IPS DF 4.7 (cell line): ENCODE data around the gene FEN1.

Experiments used
- DNase-seq: peaks from one replicate; pipeline ENCODE4 v3.0.0-alpha.2; 2013; ENCODE audit warnings: low spot score; ENCODE audit errors: extremely low read depth

FEN1 gene

GRCh38 chr11:61775606-61776554, 16.8 kb upstream of the FEN1 start:
- DNase-seq, result no peak

DNA sequence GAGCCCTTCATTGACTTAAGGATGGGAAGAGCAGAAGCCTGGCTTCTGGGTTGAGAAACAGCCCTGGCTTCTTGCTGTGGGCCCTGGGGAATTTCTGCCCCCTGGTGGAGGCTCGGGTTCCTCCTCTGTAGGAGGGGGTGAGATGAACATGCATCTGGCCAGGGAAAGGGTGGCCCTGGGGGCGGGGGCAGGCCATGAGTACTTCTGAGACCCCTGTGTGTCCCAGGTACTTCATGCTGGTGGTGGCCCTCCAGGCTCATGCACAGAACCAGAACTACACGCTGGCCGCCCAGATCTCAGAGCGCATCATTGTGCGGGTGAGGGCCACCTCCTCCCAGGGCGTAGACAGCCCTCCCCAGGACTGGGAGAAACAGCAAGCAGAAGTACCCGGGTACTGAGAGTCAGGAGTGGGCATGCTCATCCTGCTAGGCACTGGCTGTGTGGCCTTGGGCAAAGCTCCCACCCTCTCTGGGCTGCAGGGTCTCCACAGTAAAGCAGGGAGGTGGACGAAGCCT, 16.1 kb upstream of the FEN1 start:
- no peak for DNase-seq

- no peak for DNase-seq
These were observed 15.2 kb upstream of the FEN1 start for GRCh38 chr11:61777234-61778090.

GRCh38 chr11:61778357-61778886, 14.3 kb upstream of the FEN1 start:
- DNase-seq, result no peak

DNA sequence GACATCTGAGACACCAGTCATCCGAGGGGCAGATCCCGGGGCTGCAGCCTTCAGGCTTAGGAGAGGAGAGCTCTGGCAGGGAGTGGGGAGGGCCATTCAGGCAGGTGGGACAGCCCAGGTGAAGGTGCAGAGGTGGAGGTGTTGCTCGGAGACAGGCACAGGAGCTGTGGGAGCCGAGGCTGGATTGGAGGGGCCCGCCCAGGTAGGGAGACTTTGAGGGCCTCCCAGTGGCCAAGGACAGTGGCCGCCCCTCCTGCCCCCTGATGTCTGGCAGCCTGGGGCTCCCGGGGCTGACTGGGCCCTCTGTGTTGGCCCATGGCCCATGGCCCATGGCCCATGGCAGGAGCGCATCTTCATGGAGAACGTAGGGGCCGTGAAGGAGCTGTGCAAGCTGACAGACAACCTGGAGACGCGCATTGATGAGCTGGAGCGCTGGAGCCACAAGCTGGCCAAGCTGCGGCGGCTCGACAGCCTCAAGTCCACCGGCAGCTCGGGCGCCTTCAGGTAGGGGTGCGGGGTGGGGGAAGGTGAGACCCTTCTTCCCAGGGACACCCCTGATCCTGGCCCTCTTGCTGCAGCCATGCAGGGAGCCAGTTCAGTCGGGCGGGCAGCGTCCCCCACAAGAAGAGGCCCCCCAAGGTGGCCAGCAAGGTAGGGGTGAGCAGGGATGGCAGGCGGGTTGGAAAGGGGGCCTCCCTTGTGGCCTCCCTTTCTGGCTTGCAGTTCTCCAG, 13.6 kb upstream of the FEN1 start:
- no peak for DNase-seq

DNA sequence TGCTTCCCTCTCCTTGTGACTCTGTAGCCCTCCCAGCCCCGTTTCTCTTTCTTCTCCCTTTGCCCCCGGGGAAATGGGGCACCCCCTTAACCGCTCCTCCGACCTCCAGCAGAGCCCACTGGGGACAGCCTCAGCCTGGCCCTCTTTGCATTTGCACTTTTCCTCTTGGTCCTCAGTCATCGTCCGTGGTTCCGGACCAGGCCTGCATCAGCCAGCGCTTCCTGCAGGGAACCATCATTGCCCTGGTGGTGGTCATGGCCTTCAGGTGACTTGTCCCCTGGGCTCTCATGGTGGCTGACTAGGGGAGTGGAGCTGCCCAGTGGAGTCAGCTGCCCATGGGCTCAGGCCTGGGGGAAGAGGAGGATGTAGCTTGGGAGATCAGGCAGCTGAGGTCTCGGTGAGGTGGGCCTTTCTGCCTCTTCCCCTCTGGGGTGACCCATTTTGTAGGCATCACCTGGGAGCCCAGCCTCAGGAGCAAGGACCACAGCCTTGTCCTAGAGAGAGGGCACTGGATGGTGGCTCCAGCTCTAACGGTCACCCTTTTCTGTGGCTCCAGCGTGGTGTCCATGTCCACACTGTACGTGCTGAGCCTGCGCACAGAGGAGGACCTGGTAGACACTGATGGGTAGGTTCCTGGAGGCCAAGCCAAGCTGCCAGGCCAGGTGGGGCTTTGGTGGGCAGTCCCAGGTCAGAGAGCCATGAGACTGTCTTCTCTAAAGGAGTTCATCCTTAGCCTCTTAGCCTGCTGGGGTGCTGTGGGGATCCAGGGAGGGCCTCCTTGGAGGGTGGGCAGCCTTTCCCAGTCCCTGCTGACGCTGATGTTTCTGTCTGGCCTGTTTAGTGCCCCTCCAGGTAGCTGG, 12.8 kb upstream of the FEN1 start:
- no peak for DNase-seq

DNA sequence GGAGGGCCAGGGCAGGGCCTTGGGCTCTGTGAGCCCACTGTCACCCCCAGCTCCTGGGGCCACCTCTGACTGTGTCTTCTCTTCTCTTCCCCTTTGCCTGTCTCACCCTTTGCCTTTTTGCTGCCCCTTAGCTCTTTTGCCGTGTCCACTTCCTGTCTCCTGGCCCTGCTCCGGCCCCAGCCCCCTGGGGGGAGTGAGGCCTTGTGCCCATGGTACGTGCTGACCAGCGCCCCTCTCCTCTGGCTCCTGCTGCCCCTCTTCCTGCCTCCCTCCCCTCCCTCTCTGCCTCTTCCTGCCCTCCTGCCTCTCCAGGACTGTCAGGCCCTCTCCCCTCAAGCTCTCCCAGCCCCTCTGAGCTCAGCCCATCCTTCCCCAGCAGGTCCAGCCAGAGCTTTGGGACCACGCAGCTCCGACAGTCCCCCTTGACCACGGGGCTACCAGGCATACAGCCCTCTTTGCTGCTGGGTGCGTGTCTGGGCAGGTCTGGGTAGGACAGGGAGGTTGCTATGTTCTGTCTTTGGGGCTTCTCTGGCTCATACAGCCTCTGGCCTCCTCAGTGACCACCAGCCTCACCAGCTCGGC, 12.0 kb upstream of the FEN1 start:
- DNase-seq, result no peak

- DNase-seq, result no peak
These were observed 11.1 kb upstream of the FEN1 start for GRCh38 chr11:61781585-61781984.

DNA sequence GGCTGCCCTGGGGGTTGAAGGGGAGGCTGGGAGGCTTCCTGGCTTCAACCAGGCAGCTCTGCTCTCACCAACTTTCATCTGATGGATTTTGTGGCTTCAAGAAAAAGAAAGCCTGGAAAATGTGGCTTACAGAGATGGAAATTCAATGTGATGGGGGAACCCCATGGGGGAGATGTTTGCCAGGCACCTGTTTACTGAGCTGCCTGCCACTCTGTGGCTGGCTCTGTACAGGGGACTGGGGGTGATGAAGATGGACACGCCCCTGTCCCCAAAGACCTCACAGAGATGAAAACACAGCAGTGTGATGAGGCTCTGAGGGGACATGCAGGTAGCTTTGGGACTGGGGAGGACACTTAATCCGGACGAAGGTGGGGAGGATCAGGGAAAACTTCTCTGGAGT, 10.4 kb upstream of the FEN1 start:
- DNase-seq, result no peak

DNA sequence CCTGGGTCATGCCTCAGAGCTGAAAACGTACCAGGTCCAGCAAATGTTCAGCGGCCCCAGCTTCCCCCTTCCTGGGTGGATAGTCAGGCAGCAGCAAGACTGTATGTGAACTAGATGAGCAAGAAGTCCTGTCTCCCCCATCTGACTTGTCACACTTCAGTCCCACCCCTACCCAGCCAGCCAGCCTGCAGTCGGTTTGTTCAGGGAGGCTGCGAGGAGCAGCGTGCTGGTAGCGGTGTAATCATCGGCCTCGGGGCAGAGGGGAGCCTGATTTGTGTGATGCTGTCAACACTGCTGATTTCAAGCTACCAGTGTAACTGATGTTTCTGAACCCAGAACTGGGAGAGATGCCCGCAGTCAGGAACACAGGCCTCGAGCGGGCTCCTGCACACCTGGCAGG, 9.9 kb upstream of the FEN1 start:
- no peak for DNase-seq

DNA sequence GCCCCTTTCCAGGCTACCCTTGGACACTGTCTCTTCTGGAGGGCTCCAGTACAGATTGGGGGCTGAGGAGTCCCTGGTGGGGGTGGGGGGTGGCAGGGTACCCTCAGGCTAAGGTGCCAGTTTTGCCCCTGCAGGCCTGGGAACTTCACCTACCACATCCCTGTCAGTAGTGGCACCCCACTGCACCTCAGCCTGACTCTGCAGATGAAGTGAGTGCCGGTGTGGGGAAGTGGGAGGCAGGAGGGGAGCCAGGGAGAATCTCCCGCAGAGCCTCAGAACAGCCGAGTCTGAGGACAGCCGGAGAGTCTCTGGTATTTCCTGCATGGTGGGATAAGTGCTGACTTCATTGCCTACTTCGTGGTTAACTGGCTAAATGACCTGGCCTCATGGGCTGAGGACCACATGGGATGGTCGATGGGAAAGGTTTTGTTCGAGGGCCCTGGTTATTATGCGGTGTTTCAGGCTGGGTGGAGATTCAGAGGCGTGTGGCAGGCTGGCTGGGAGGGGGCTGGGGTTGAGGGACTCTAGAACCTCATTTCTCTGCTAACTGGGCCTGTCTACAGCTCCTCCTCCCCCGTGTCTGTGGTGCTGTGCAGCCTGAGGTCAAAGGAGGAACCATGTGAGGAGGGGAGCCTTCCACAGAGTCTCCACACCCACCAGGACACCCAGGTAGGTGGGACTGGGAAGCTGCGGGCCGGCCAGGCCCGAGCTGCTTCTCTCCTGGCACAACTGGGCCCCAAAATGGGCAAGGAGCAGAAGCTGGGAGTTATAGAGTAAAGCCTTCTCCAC, 8.8 kb upstream of the FEN1 start:
- no peak for DNase-seq

- no peak for DNase-seq
These were observed 8.3 kb upstream of the FEN1 start for GRCh38 chr11:61784506-61784805.

DNA sequence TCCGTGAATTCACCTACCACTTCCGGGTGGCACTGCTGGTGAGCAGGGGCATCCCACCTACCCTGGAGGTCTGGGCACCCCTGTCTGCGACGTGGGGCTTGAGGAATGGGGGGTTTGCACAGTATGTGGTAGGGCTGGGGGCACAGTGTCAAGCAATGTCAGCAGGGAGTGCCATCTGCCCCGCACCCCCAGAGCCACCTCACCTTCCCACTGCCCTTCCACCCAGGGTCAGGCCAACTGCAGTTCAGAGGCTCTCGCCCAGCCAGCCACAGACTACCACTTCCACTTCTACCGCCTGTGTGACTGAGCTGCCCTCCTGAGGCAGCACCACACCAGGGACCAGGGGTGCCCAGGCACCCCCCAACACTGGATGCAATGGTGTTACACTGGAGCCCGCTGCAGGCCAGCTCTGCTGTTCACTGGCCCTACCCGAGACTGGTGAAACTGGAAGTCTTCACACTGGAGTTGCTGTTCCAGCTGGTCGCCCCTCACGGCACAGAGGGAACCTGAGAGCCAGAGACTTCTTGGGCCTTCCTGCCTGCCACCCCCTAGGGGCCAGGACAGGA, 6.8 kb upstream of the FEN1 start:
- no peak for DNase-seq

- no peak for DNase-seq
These were observed 4.7 kb upstream of the FEN1 start for GRCh38 chr11:61787928-61788491.

DNA sequence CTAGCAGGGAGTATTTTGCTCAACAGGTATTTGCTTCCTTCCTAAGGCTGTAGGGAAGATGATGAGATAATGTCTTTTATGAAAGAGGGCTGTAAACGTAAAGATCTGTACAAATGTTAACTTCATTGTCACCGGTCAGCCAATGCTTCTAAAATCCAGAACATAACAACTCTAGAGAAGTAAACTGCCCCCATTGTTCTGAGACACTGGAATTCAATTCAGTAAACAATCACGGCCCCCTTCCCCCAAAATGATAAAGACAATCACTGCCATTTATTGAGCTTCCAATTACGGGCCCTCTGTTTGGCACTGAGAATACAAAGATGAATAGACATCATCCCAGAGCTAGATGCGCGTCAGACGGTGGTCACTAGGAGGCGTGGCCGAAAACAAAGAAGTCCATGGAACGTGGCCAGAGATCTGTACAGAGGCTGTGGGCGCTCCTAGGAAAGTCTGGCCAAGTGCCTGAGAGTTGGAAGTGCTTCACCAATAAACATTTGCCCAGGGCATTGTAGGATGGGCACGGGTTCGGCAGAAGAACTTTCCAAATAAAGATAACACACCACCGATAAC, 888 bp upstream of the FEN1 start:
- DNase-seq, result no peak

- DNase-seq, result no peak
These were observed 545 bp downstream of the FEN1 start for GRCh38 chr11:61793083-61793828.

- DNase-seq, result no peak
These were observed 1.1 kb downstream of the FEN1 start for GRCh38 chr11:61793829-61794204.

DNA sequence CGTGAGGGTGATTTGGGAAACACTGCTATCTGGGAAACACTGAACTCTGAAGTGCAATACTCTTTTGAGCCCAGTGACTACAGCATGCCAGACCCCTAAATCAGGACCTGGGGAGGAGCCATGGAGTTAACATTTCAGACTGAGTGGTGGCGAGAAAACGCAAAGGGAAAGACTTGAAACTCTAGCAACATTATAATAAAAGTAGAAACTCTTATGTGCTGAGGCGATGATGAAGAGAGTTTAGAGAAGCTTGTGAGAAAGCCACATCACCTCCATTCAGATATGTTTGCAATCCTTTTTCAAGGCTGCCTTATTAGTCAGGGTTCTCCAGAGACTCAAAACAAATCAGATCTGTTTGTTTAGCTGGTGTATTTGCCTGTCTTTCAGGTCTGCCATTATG, 1.9 kb downstream of the FEN1 start:
- no peak for DNase-seq
